ENCODE data around the gene IGFLR1.

DNA sequence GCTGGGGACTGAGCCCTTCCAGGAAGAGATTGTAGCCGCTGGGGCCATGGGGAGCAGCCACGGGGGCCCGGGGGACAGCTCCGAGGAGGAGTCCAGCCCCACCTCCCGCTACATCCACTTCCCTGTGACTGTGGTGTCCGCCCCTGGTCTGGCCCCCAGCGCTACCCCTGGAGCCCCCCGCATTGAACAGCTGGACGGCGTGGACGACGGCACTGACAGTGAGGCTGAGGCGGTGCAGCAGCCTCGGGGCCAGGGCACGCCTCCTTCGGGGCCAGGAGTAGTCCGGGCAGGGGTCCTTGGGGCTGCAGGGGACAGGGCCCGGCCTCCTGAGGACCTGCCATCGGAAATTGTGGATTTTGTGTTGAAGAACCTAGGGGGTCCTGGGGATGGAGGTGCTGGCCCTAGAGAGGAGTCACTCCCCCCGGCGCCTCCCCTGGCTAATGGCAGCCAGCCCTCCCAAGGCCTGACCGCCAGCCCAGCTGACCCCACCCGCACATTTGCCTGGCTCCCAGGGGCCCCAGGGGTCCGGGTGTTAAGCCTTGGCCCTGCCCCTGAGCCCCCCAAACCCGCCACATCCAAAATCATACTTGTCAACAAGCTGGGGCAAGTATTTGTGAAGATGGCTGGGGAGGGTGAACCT lies 9.6 kb downstream of the IGFLR1 start:
- TF ChIP-seq, protein P1, sequence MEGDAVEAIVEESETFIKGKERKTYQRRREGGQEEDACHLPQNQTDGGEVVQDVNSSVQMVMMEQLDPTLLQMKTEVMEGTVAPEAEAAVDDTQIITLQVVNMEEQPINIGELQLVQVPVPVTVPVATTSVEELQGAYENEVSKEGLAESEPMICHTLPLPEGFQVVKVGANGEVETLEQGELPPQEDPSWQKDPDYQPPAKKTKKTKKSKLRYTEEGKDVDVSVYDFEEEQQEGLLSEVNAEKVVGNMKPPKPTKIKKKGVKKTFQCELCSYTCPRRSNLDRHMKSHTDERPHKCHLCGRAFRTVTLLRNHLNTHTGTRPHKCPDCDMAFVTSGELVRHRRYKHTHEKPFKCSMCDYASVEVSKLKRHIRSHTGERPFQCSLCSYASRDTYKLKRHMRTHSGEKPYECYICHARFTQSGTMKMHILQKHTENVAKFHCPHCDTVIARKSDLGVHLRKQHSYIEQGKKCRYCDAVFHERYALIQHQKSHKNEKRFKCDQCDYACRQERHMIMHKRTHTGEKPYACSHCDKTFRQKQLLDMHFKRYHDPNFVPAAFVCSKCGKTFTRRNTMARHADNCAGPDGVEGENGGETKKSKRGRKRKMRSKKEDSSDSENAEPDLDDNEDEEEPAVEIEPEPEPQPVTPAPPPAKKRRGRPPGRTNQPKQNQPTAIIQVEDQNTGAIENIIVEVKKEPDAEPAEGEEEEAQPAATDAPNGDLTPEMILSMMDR (IDR thresholded peaks at IDR 0.05), result no peak
- TF ChIP-seq EP300 (IDR thresholded peaks at IDR 0.05) (no peak), POLR2A (IDR thresholded peaks at IDR 0.05) (no peak)

All from tibial nerve (tissue), 4 donors.